ENCODE data around the gene ITGA5. TPM values are rescaled to one million over a fixed set of nuclear protein-coding genes. Genes with fewer than 3 reads are reported as not detected.

Gene ITGA5
- total RNA-seq, 1 donor from 2014 or later: 95.0 TPM

- no peak for TF ChIP-seq CTCF (IDR thresholded peaks at IDR 0.05)
- TF ChIP-seq POLR2A (IDR thresholded peaks at IDR 0.05): no peak
- no peak for TF ChIP-seq POLR2AphosphoS5 (IDR thresholded peaks at IDR 0.05; ENCODE audit: insufficient read depth in 1 of 2, low read depth in 1 of 2)
- H3K36me3 ChIP-seq: no peaks in the 10 kb centered on the region
- intact Hi-C loops (cut with DNase I): no loop called here
- H3K4me1 ChIP-seq: peaks cover 76% of the 10 kb centered on the region
- no peak overlapping the region for H3K4me3 ChIP-seq
- H3K9me3 ChIP-seq: no peaks in the 10 kb centered on the region
- no peaks in the 10 kb centered on the region for H3K27me3 ChIP-seq
- peak overlapping the region; percentile 46 for H3K27ac ChIP-seq
- no peak for DNase-seq (ENCODE audit: extremely low spot score in 2 of 2)
Observed at GRCh38 chr12:54423816-54424150, 4.7 kb upstream of the ITGA5 start.

- intact Hi-C loops (cut with DNase I): no loop called here
- Histone ChIP-seq H3K27ac (peak overlapping the region; percentile 96), H3K36me3 (no peaks in the 10 kb centered on the region), H3K4me1 (peaks cover 66% of the 10 kb centered on the region), H3K27me3 (no peaks in the 10 kb centered on the region), H3K9me3 (no peaks in the 10 kb centered on the region), H3K4me3 (no peak overlapping the region)
- no peak for DNase-seq (ENCODE audit: extremely low spot score in 2 of 2)
- TF ChIP-seq CTCF (IDR thresholded peaks at IDR 0.05) (no peak), POLR2AphosphoS5 (IDR thresholded peaks at IDR 0.05; ENCODE audit: insufficient read depth in 1 of 2, low read depth in 1 of 2) (no peak), POLR2A (IDR thresholded peaks at IDR 0.05) (no peak)
Observed at GRCh38 chr12:54421879-54422250, 2.8 kb upstream of the ITGA5 start.

- no peaks in the 10 kb centered on the region for H3K36me3 ChIP-seq
- H3K4me3 ChIP-seq: peak overlapping the region in 1 of 2 donors; percentile 83
- peak overlapping the region; percentile 96 for H3K27ac ChIP-seq
- peak; percentile 46 to 77 for TF ChIP-seq POLR2AphosphoS5 (IDR thresholded peaks at IDR 0.05; ENCODE audit: insufficient read depth in 1 of 2, low read depth in 1 of 2)
- no peak for TF ChIP-seq CTCF (IDR thresholded peaks at IDR 0.05)
- no peak for TF ChIP-seq POLR2A (IDR thresholded peaks at IDR 0.05)
- H3K4me1 ChIP-seq: peaks cover 64% of the 10 kb centered on the region
- H3K9me3 ChIP-seq: no peaks in the 10 kb centered on the region
- no peaks in the 10 kb centered on the region for H3K27me3 ChIP-seq
- DNase-seq (ENCODE audit: extremely low spot score in 2 of 2): no peak
- intact Hi-C loops (cut with DNase I): no loop called here
Observed at GRCh38 chr12:54421175-54421878, 2.3 kb upstream of the ITGA5 start.

- no peak for TF ChIP-seq POLR2AphosphoS5 (IDR thresholded peaks at IDR 0.05; ENCODE audit: insufficient read depth in 1 of 2, low read depth in 1 of 2)
- no peak for TF ChIP-seq POLR2A (IDR thresholded peaks at IDR 0.05)
- TF ChIP-seq CTCF (IDR thresholded peaks at IDR 0.05): no peak
- Histone ChIP-seq H3K4me1 (peaks cover 64% of the 10 kb centered on the region), H3K27ac (peak overlapping the region; percentile 96), H3K27me3 (no peaks in the 10 kb centered on the region), H3K4me3 (peak overlapping the region in 1 of 2 donors; percentile 83), H3K36me3 (no peaks in the 10 kb centered on the region), H3K9me3 (no peaks in the 10 kb centered on the region)
- DNase-seq (ENCODE audit: extremely low spot score in 2 of 2): peak in 1 of 2 donors; percentile 90
- intact Hi-C loops (cut with DNase I): no loop called here
Observed at GRCh38 chr12:54420766-54421144, 1.7 kb upstream of the ITGA5 start.

- H3K27ac ChIP-seq: peak overlapping the region; percentile 96
- H3K9me3 ChIP-seq: no peaks in the 10 kb centered on the region
- peak in 1 of 2 donors; percentile 85 for DNase-seq (ENCODE audit: extremely low spot score in 2 of 2)
- H3K27me3 ChIP-seq: no peaks in the 10 kb centered on the region
- peak overlapping the region; percentile 83 to 90 for H3K4me3 ChIP-seq
- TF ChIP-seq POLR2A (IDR thresholded peaks at IDR 0.05) (no peak), POLR2AphosphoS5 (IDR thresholded peaks at IDR 0.05; ENCODE audit: insufficient read depth in 1 of 2, low read depth in 1 of 2) (no peak), CTCF (IDR thresholded peaks at IDR 0.05) (no peak)
- intact Hi-C loops (cut with DNase I): no loop called here
- peaks cover 69% of the 10 kb centered on the region for H3K4me1 ChIP-seq
- H3K36me3 ChIP-seq: no peaks in the 10 kb centered on the region
Observed at GRCh38 chr12:54418441-54419087, 502 bp downstream of the ITGA5 start.
